Activated CD4-positive, alpha-beta T cell treated with anti-CD3 and anti-CD28 coated beads, Interleukin-2, amount 50 U/mL, for 4 hours (primary cell): ENCODE results near the gene INMT.

Experiments used
- DNase-seq, 2 experiments: peaks; one replicate each; pipeline ENCODE4 v3.0.0-alpha.2; 2020

INMT gene

GRCh38 chr7:30755384-30756154 is 3.6 kb downstream of the INMT start:
- no peak for DNase-seq

- no peak for DNase-seq
Observed at GRCh38 chr7:30757342-30757692, 5.4 kb downstream of the INMT start.

GRCh38 chr7:30760514-30761213 is 8.7 kb downstream of the INMT start:
- no peak for DNase-seq

DNA sequence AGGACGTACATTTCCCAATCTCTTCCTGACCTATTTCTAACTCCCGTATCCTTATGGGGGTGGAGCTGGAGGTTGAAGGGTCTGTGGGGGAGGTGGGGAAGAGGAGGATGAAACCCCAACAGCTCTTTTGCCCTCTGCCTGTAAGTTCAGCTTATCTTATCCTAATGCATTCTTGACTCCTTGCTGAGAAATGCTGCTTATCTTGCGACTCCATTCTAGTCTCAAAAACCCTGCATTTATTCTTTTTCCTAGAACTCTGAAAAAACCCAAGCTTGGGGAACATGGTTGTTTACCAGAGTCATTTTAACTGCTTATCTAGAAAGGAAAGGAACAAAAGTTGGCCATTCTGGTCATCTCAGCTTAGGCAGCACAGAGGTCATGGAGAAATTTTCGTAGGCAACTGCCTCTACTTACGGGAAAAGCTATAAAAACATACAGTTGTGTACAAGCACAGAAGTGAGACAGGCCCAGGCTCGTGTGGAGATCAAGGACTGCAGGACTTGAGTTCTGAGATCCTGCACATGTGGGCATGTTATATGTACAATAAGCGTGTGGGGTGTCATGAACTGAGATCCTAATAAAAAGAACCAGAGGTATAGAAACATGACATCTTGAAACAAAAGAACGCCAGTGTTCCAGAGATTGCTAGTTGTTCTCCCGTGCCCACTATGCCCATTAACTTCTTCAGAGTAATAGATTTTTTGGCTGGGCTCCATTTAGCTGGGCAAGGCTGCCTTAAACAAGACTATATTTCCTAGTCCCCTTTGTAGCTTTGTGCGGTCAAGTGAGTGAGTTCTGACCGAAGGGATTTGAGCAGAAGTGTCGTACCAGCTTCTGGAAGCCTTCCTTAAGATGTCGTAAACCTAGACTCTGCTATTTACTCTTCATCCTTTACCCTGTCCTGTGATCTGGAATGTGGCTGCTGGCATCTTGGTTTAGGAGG is 9.6 kb downstream of the INMT start:
- no peak for DNase-seq

- DNase-seq: no peak
Observed at GRCh38 chr7:30764030-30764975, 12.4 kb downstream of the INMT start.

GRCh38 chr7:30765408-30765807 is 13.5 kb downstream of the INMT start:
- no peak for DNase-seq

DNA sequence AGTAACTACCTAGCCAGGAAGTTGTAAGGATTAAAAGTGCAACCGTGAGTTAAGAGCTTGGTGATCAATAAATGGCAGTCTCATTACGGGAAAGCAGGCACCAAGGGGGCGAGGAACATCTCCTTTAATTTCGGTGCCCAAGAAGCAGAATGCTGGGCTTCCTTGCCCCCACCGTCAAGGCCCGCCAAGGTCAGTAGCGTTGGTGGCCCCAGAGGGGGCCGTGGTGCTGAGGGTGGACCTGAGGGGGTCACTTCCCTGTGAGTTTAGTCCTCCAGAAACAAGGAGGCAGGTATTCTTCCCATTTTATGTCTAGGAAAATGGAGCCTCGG is 18.9 kb downstream of the INMT start:
- no peak for DNase-seq

DNA sequence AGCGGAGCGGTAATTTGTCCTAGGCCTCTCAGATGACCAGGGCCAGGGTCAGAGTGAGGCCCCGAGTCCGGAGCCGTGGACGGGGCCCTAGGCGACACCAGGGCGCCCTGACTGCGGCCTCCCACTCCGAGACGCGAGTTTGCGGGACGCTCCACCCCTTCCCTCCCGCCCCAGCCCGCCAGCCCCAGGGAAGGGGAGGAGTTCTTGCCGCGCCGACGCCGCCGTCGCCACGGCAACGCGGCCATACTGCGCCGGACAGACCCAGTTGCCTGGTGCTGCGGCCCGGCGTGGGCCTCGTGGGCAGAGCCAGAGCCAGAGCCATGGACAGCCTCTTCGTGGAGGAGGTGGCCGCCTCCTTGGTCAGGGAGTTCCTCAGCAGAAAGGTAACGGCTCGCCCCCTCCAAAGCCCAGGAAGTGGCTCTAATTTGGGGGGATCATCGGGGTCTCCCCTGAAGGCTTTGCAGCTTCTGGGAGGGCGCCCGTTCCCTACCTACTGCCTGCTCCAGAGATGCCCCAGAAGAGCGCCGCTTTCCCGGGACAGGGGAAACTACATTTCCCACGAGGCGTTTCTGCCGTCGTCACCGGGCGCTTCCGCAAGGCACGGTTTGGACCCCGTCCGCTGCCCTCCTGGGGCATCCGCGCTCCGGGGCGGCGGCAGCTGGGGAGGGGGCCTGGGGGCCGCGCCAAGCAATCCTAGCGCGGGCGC is 19.4 kb downstream of the INMT start, which contains the start of gene MINDY4:
Gene MINDY4 (plus strand): TSS at position 244 of the 706 bp plus-strand sequence. CDS start 77 bp downstream, at position 321.
- DNase-seq: peak; percentile 44 to 54

DNA sequence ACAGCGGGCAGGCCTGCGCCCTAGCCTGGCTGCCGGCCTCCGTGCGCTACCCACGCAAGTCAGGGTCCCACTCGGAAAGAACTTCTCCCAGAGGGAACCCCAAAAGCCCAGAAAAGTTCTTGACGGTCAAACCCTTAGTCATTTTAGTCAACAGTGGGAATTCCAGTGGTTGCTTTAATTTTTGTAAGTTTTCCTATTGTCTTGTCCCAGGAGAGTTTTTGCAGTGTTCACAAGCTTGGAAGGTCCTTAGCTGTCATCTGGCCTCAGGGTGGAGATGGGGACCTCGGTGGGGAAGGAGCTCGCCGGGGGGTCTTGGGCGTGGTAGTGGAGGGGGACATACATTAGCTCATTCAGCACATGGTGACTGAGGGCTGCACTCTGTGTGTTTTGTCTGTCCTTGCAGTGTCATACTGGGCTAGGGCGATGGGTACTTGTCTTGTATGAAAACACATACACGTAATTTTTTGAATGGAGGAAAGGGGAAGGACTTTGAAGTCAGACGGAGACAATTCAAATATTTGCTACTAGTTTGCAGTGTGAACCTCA is 20.0 kb downstream of the INMT start:
- no peak for DNase-seq

- DNase-seq: no peak
Observed at GRCh38 chr7:30772984-30773383, 21.0 kb downstream of the INMT start.

DNA sequence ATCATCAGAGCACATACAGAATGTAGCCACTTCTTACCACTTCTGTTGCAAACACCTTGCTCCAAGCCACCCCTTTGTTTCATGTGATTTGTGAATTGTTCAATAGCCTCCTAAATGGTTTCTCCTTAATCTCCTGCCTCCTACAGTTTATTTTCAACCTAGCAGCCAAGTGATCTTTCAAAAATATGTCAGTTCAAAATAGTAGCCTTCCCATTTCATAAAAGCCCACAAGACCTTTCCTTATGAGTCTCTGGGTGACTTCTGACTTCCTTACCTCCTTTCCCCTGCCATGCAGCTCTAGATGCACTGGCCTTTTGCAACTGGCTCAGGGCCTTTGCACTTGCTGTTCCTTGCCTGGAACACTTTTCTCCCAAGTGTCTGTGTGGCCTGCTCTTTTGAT is 24.1 kb downstream of the INMT start:
- no peak for DNase-seq

DNA sequence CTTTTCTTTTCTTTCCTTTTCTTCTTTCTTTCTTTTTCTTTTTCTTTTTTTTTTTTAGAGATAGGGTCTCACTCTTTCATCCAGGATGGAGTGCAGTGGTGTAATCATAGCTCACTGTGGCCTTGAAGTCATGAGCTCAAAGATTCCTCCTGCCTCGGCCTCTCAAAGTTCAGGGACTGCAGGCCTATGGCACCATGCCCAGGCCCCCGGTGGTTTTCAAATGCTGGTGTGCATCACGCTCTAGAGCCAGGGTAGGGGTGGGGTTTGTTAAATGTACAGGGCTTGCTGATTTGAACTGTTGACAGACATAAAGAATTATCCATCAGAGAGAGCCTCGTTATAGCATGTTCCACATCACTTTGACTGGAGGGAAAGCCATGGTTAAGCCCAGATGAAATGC is 25.0 kb downstream of the INMT start:
- no peak for DNase-seq

DNA sequence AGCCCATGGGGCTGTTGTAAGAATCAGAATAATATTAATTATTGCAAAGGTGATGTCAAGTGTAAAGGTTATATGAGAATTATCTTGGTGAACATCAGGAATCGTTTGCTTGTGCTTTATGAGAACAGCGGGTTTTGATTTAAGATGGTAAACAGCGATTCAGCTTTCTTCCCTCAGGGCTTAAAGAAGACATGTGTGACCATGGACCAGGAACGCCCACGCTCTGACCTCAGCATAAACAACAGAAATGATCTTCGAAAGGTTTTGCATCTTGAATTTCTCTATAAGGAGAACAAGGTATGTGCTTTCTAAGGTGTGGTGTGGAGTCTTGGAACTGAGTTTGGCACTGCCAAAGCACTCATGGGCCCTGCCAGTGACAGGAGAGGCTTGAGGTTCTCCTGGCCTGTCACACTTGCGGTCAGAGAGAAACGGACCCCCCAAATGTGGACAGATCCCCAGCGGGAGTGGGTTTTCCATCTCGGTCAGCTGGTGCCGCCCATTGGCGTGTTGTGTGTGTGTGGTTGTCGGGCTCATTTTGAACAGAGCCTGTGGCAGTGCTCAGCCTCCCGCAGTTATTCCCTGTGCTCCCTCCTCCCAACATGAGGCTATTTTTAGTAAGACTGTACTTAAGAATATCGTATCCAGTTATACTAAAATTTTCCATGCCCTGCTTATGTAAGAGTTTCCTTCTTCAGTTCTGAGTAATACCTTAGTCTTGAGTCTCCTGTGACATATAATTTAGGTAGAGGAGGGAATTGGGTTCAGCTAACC is 26.5 kb downstream of the INMT start:
- no peak for DNase-seq

DNA sequence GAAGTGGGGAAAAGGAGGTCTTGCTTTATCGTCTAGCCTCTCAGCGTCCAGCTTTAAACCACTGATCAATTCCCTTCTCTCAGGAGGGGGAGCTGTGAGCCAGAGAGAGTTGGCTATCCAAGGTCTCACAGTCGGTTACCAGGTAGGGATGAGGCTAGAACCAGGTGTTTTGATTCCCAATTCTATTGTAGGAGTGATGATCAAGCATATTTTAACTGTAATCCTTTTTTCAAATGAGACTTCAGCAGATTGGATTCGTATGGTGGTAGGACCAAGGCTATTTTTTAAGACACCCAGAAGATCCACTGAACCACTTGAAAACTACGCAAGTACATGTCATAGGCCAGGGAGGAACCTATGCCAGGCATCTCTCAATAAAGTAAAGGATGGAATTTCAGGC is 27.6 kb downstream of the INMT start:
- DNase-seq: no peak

DNA sequence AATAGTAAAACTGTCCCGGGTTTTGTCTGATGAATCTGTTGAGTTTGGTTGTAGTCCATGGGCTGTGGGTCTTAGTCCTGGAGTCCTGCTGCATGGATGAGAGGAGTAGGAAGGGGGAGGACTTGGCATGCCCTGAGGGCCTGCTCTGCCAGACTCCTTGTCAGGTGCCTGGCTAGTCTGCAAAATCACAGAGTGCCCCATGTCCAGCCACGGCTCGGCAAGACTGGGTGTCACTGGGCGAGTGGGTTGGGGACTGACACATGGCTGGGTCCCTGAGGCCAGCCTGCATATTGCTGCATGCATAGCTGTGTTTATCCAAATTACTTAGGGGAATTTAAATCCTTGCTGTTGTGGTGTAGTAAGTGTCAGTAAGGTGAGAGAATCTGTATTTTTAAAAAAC is 29.0 kb downstream of the INMT start:
- no peak for DNase-seq

GRCh38 chr7:30782690-30783089 is 30.8 kb downstream of the INMT start:
- no peak for DNase-seq

- no peak for DNase-seq
Observed at GRCh38 chr7:30785786-30786185, 33.9 kb downstream of the INMT start.

DNA sequence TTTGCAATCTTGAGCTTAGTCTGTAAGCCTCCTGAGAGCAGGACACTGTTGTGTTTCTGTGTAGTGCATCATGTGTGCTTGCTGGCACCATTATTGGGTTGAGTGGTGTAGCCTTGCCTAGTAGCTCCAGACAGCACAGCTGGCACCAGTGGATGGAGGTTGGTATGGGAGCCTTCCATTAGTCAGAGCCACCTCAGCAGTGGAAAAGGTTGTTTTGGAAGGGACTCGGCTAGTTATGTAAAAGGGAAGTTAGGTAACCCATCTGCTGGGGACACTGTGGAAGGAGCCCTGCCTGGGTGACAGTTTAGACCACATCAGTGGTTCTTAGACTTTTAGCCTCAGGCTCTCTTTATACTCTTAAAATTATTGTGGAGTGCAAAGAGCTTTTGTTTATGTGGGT is 35.6 kb downstream of the INMT start:
- DNase-seq: no peak

GRCh38 chr7:30788640-30789333 is 36.9 kb downstream of the INMT start:
- no peak for DNase-seq

DNA sequence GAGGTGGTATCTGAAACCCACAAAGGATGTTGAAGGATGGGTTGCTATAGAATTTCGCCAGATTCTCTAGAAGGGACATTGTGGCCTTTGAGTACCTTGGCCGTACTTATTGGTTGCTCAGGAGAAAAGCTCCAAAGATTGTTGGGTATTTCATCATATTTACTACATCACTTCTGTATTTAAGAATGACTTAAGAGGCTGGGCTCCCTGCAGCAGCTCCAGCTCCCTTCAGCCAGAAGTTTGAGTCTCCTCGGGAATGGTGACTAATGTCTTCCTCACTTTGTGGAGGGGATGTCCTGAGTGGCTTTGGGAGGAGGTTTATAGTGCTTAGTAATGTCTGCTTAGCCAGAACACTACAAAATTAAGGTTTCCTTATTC is 37.4 kb downstream of the INMT start:
- DNase-seq: no peak
